A204.1 (cell line): Measurements from ENCODE around the gene SFN.
"Not testable (repeated sequence)": the region's sequence is repeated elsewhere in the genome, so short reads cannot be mapped to it uniquely, and the experiment has no call there.

Source experiments
- FAIRE-seq: peaks from 2 replicates; lab custom pipeline; 2012; peaks lifted over from hg19 to GRCh38; lab: Jason Lieb, UNC

SFN gene

DNA sequence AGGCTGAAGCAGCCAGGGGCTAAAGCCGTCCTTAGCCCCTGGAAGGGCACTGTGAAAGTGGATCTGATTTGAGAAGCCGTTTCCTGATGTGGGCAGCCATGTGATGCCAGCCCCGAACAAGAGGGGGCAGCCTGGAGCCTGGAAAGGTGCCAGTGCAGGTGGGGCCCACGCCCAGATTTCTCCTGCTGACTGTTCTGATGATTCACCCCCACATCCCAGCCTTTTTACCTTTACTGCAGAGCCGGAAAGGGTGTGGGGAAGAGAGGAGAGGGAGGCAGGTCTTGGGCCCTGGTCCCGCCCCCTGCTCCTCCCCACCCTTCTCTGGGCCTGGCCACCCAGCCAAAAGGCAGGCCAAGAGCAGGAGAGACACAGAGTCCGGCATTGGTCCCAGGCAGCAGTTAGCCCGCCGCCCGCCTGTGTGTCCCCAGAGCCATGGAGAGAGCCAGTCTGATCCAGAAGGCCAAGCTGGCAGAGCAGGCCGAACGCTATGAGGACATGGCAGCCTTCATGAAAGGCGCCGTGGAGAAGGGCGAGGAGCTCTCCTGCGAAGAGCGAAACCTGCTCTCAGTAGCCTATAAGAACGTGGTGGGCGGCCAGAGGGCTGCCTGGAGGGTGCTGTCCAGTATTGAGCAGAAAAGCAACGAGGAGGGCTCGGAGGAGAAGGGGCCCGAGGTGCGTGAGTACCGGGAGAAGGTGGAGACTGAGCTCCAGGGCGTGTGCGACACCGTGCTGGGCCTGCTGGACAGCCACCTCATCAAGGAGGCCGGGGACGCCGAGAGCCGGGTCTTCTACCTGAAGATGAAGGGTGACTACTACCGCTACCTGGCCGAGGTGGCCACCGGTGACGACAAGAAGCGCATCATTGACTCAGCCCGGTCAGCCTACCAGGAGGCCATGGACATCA, at the start of gene SFN:
SFN (plus strand) TSS at position 369 of the 904 bp plus-strand sequence; CDS start at position 433, 64 bp downstream.
- FAIRE-seq = peak; percentile 83

DNA sequence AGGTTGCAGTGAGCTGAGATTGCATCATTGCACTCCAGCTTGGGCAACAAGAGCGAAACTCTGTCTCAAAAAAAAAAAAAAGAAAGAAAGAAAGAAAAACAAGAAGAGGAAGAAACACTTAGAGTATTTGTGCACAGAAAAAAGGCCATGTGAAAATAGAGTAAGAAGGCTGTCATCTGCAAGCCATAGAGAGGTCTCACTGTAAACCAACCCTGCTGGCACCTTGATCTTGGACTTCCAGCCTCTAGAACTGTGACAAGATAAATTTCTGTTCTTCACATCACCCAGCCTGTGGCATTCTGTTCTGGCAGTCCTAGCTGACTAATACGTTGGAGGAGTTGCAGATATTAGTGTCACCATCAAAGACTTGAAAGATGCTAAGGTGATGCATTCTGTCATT, 48.6 kb upstream of the SFN start:
- FAIRE-seq = no peak

- no peak for FAIRE-seq
These were observed 48.1 kb upstream of the SFN start for GRCh38 chr1:26814893-26815292.

DNA sequence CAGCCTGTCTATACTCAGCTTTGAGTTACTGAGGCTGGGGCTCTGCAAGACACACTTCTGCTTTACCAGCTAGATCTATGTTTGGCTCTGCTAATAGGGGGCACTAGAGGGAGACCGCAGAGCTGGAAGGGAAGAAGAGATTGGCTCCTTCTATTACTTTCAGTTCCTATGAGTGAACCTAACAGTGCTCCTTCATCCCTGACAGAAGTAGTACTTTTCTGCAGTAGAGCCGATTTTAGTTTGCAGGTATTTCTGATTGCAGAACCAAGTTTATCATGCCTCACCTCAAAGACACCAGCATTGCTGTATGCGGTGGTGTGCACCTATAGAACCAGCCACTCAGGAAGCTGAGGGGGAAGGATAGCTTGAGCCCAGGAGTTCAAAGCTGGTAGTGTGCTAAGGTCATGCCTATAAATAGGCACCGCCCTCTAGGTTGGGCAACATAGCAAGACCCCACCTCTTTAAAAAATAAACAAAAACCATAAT, 42.1 kb upstream of the SFN start:
- FAIRE-seq = no peak

GRCh38 chr1:26822737-26823395, 40.1 kb upstream of the SFN start:
- FAIRE-seq = no peak

- no peak for FAIRE-seq
These were observed 38.2 kb upstream of the SFN start for GRCh38 chr1:26824731-26825130.

- FAIRE-seq = no peak
These were observed 36.5 kb upstream of the SFN start, which contains the start of gene ZDHHC18 for GRCh38 chr1:26826261-26827105. ZDHHC18 (plus strand) TSS chr1:26826688; CDS start chr1:26826805, 117 bp downstream.

GRCh38 chr1:26827106-26827604, 35.8 kb upstream of the SFN start:
- no peak for FAIRE-seq

DNA sequence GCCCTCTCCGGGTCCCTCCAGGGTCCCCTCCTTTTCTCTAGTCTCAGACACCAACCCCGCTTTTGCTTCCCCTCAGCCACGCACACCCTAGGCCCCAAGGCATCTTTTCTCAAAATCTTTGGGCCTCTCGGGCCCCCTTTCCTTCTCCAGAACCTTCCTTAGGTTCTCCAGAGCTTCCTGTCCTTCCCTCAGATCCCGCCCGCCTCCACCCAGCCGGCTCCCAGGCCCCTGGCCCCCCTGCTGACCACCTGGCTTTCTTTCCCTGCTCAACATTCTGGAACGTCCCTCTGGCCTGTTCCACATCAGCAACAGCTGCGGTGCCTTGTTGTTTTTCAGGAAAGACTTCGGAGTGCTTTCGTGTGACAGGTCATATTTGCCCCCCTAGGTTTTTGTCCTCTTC, 35.3 kb upstream of the SFN start:
- no peak for FAIRE-seq

- FAIRE-seq = no peak
These were observed 34.4 kb upstream of the SFN start for GRCh38 chr1:26828411-26828991.

GRCh38 chr1:26829184-26829911, 33.6 kb upstream of the SFN start:
- FAIRE-seq = no peak

DNA sequence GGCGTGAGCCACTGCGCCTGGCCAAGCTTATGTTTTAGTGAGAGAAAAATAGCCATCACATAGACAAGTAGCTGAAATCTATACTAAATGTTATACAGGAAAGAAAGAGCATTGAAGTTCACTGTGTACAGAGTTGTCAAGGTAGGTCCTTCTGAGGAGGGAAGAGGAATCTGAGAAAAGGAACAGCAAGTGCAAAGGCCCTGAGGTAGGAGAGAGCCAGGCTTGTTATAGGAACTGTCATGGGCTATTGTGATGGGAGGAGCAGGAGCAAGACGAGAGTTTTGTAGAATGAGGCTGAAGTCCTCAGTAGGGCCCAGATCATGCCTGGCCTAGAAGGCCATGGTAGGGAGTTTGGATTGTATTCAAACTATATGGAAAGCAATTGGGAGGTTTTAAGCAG, 31.9 kb upstream of the SFN start:
- no peak for FAIRE-seq

- FAIRE-seq = no peak
These were observed 31.3 kb upstream of the SFN start for GRCh38 chr1:26831546-26832248.

DNA sequence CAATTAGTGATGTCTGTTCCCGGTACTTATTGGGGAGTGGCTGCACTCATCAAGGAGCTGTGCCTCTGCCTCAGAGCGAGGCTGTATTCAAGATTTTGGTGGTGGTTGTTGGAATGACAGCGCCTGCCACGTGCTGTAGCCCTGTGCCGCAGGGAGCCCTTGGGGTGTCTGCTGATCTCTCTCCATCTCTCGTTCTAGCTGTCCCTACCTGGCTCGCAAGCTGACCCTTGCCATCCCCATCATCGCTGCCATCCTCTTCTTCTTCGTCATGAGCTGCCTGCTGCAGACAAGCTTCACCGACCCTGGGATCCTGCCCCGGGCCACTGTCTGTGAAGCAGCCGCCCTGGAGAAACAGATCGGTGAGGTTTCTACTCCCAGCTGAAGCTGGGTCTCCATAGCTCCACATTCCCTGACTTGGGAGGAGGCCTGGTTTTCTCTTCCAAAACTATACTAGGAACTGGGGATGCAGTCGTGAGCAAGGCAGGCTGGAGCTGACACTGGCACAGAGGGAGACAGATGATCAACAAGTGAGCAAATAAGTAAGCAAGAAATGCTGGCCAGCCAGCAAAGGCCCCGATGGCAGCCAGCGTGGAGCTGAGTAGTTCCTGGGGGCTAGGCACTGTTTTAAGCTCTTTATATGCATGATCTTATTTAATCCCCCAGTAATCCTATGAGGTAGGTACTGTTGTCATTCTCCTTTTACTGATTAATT, 30.5 kb upstream of the SFN start:
- FAIRE-seq = no peak

- no peak for FAIRE-seq
These were observed 29.2 kb upstream of the SFN start for GRCh38 chr1:26833432-26834405.

- not testable (repeated sequence) for FAIRE-seq
These were observed 25.3 kb upstream of the SFN start for GRCh38 chr1:26837665-26838064.

- FAIRE-seq = no peak
These were observed 24.2 kb upstream of the SFN start for GRCh38 chr1:26838474-26839338.

- no peak for FAIRE-seq
These were observed 23.6 kb upstream of the SFN start for GRCh38 chr1:26839339-26839722.
